GM11168 (cell line): Measurements from ENCODE around the gene FAM168A.

ENCODE experiments used
- in situ Hi-C: fragments of 300-500 bp; cut with MboI; formaldehyde crosslinking; loops from one replicate; pipeline ENCODE4 v1.12.0; 2022; ENCODE audit warnings: low sequenced_read_pairs; ENCODE audit not compliant: unreplicated experiment

FAM168A gene

DNA sequence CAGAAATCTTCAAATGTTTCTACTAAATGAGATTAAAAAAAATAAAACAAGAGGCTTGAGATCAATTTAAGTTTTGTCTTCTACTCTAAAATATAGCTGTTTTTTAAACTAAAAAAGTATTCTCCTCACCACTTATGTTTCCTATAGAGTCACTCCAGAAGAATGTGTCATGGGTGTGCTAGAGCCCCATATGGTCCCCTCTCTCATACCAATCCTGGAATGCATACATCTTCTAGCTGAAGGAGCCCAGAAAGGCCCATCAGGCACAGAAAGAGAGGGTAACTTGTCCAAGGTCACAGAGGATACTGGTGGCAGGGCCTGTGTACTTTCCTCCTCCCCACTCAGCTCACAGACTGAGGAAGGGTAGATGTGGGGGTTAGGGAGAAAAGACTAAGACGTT lies 187.3 kb downstream of the FAM168A start:
- in situ Hi-C loops = loop anchor here (25.0 kb wide), 1 partner anchor 252 kb away; no protein-coding TSS in a partner anchor

DNA sequence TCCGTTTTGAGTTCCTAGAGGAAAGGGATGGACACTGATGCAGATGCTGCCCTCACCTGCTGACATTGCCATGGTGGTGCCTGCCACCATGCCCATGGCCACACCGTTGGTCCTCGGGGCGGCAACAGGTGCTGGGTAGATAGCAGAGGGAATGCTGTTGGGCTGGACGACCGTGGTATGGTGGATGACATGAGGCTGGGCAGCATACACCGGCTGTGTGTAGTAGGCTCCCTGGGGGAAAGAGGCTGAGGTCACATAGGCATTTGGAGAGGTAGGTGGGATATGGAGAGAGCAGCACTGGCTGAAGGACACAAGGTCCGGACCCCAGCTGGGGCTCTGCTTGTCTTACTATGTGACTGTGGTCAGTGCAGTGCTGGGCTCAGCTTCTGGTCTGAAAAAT lies 188.5 kb downstream of the FAM168A start:
- in situ Hi-C loops = loop anchor here (25.0 kb wide), 1 partner anchor 253 kb away; no protein-coding TSS in a partner anchor

DNA sequence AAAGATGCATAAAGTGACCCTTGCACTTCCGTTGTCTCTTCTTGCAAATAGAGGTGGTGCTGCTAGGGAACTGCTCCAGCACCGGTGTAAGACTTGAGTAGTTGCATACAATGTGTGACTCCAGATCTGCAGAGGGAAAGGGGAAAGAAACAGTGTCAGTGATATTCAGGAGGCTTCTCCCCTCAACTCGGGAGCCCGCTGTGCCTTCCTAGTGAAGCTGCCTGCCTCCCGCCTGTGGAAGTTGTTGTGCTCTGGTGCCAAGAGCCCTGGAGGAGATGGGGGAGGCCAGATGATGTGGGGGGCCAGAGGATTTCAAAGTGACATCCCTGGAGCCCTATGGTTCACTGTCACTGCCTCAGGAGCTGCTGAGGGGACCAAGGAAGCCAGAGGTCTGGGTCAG lies 191.3 kb downstream of the FAM168A start:
- in situ Hi-C loops = loop anchor here (25.0 kb wide), 1 partner anchor 256 kb away; no protein-coding TSS in a partner anchor

DNA sequence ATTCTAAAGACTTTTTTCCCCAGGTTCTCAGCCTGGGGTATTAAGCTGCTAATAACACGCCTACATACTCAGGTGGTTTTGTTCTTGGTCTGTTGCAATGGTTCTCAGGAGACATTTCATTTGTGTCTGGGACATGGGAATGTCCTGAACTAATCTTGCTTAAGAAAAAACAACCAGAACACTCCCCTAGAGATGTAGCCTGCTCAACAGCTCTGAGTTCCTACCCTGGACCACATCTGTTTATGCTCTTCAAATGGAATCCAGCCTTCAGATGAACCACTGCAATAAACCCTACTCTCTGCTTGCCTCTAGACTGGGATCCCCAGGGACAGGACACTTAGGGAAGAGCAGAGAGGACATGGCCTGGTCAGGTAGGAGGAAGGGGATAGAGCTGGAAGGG lies 191.8 kb downstream of the FAM168A start:
- in situ Hi-C loops = loop anchor here (25.0 kb wide), 1 partner anchor 256 kb away; no protein-coding TSS in a partner anchor

DNA sequence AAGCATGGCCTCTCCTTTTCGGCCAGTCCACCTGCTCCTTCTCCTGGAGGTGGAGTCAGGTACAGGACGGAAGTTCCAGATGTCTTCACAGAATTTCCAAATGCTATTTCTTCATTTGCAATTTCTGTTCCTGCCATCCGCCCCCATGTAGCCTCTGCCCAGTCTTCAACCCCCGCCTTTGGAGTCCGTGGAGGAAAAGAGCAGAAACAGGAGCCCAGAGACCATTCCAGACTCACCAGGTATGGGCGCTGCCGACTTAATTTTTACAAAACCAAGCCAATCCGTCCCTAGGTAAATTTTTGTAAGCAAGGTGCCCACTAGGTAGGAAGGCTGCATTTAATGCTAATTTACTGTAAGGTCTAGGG lies 192.8 kb downstream of the FAM168A start:
- in situ Hi-C loops = loop anchor here (25.0 kb wide), 1 partner anchor 257 kb away; no protein-coding TSS in a partner anchor

DNA sequence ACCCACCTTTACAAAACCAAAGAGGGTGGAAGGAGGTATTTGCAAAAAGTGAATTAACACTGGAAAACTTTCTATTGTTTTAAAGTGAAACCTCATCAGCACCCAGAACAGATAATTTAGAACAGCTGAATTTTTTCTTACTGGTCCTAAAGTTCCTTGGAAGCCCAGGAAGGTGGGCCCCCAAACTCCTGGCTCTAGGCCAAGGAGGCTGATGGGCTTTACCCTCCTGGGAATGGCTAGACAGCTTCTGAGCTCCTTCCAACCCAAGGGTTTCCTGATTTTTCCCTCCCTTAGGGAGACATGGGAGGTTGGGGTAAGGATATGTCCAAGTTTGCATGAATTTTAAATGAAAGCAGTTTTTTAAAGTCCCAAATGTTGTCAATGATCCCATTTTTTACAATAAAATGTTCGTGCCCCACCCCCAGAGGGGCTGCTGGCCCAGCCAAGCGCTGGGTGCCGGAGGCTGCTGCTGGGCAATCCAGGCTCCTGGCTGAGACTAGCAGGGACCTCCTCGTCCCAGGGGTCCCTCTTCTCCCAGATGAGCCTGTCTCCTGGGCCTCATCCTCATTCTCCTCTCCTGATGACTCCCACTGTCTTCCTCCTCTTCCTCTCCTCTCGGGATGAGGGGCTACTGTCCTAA lies 193.3 kb downstream of the FAM168A start:
- in situ Hi-C loops = loop anchor here (25.0 kb wide), 1 partner anchor 258 kb away; no protein-coding TSS in a partner anchor

DNA sequence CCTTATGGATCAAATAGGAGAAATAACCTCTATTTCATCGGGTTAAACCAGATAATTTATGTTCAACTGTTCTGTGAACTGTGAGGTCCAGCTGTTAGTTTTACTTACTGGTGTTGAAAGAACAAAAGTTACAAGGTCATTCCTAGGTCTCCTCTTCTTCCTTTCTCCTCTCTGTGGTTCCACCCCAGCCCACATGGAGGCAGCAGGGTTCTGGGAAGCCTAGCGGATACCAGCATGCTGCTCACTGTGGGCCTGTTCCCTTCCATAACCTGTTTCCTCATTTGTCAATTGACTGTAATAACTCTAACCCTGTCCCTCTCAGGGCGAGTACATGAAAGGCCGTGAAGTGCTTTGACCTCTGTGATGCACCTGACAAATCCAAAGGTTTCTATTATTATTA lies 193.9 kb downstream of the FAM168A start:
- in situ Hi-C loops = loop anchor here (25.0 kb wide), 1 partner anchor 258 kb away; no protein-coding TSS in a partner anchor

DNA sequence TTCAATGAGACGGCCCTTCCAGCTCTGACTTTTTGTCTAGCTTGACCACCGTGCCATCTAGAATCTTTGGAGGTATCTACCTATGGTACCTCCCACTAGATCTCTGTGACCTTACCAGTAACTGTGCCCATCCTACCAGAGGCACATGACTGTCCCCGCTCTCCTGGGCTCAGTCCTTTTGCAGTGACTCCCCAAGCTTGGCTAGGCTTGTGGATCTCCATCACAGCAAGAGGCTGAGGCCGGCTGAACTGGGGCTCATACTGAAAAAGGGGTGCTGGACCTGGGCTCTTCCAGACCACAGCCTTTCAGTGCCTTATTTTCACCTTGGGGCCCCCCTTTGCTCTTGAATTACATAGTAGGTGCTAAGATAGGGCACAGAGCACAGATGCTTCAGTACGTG lies 194.4 kb downstream of the FAM168A start:
- in situ Hi-C loops = loop anchor here (25.0 kb wide), 1 partner anchor 259 kb away; no protein-coding TSS in a partner anchor

DNA sequence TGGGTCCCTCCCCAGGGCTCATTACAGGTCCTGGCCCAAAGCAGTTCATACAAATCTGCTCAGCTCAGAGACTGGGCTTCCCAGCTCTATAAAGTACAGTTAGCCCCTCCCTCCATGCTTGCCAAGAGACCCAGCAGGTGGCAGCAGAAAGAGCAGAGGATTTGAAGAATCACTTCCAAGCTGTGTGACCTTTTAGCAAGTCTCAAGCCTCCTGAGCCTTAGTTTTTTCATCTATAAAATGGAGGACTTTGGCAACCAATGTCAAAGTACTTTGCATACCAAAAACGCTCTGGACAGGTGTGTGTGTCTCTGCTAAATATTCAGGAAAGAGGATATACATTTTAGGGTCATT lies 195.1 kb downstream of the FAM168A start:
- in situ Hi-C loops = loop anchor here (25.0 kb wide), 1 partner anchor 259 kb away; no protein-coding TSS in a partner anchor

DNA sequence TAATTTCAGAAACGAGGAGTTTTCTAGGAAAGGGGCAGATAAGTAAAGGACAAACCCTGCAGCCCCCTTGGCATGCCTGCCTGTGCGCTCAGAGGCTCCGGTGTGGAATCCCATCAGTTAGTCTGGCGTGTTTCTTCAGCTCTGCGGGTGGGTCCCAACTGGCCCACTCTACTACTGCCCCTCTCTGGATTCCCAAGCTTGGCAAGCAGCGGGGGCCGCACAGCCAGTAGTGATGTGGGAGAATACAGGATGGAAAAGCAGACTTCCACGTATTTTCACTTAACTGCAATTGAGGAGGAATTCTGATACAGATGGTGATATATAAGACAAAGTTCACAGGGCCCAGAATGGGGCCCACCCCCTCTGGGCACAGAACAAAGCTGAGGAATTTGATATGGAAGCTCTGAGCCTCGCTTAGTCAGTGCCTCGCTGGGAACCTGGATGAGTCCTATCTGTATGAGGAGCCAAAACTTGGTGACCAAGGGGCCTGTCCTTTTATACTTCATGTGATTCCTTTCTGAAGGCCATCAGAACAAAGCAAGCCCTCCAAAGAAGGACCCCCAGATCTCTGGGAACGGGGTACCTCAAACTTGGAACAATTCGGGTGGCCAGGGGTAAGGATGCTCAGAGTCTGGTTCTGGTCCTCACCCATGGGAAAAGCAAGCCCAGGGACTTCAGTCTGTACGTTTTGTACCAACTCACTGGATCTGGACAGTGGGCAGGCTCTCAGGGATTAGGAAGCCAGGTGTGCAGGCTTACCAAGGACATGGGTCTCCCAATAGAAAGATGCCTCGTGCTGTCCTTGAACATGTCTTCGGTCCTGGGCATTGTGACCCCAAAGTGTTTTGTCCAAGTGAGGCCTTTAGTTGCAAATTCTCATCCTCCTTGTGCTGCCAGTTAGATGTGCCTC lies 195.7 kb downstream of the FAM168A start:
- in situ Hi-C loops = loop anchor here (25.0 kb wide), 1 partner anchor 260 kb away; no protein-coding TSS in a partner anchor

DNA sequence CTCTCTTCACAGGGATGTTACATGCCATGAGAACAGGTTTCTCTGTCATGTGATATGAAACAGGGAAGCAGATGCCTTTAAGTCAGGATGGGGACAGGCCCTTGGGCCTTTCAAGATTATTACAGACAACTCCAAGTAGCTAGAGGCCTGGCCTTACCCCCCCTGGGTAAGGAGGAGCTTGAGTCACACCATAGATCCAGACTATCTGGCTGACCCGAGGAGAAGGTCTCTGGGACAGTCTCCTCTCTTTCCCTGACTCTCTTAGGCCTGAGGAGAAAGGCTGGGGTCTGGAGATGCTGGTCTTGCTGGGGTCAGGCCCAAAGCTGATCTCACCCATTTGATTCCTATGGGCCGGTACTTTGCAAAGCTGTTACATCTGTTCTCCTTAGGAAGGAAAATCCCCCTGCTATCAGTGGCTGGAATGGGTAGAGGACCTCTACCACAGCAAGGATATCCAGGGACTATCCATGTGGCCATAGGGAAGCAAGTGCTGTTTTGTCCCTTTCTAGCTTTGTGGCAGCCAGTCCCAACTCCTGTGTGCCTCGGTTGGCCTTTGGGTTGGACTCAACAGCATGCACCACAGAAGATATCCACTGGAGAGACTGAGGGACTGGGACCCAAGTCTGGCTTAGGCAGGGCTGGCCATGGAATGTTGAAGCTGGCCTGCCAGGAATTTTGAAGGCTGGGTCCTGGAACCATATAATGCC lies 196.5 kb downstream of the FAM168A start:
- in situ Hi-C loops = loop anchor here (25.0 kb wide), 1 partner anchor 261 kb away; no protein-coding TSS in a partner anchor

DNA sequence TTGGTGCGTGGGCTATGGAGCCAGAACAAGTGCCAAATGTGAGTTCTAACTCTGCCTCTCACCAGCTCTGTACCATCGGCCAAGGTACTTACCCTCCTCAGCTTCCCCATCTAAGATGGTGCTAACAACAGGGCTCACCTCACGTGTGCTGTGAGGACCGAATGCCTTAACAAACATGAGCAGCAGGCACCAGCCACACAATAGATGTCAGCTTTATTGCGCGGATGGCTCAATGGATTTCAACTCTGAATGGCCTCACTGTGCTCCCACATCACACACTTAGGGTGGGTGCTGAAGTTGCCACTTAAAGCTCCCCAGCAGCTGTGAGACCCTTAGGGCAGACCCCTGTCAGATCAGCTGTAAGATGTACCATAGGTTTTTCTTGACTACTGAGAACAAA lies 197.6 kb downstream of the FAM168A start:
- in situ Hi-C loops = loop anchor here (25.0 kb wide), 1 partner anchor 262 kb away; no protein-coding TSS in a partner anchor

DNA sequence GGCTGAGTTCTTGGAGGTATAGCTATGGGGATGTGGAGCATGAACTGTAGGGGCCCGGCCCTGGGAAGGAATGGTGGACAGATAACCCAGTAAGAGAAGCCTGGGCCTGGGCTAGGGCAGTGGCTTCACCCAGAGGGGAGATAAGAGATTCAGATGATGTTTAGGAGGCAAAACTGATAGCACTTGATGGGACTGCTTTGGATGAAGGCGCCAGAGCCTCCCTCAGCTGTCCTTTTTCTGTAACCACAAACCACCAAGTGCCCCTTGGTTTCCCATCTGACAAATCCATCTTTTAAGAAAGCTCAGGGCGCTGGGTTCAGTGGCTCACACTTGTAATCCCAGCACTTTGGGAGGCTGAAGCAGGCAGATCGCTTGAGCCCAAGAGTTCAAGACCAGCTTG lies 198.3 kb downstream of the FAM168A start:
- in situ Hi-C loops = loop anchor here (25.0 kb wide), 1 partner anchor 263 kb away; no protein-coding TSS in a partner anchor

DNA sequence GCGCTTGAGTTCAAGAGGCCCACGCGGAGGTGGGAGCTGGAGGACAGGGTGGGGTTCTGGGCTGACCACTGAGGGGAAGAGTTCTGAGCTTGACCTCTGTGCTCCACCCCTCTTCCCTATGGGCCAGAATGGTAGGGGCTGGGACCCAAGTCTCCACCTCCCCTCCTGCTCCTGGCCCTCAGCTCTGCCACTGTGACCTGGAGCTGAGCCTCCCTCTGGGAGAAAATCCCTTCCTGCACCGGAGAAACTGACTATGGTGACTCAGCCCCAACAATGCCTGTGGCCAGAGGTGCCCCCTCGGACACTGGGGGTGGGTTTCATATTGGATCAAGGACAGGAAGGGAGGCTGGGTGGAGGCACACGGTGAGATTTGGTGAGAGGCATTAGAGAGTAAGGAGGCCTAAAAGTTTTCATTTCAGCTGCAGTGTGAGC lies 198.7 kb downstream of the FAM168A start:
- in situ Hi-C loops = no loop called here

DNA sequence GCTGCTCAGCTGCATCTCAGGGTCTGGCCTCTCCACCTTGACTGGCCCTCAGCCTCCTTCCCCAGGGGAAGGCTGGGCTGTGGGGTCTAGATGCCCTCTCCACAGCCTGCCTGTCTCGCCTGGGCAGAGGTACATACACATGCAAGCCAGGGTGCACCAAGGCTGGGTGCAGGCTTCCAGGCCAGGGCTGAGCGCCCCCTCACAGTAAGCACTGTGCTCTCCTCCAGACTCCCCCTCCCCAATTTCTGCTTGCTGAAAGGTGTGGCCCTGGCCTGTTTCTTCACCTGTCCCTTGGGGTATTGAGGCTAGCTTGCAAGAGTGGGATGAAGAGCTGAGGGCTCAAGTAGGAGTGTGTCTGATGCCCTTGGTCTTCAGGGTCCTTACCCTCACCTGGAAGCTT lies 199.2 kb downstream of the FAM168A start:
- in situ Hi-C loops = no loop called here

DNA sequence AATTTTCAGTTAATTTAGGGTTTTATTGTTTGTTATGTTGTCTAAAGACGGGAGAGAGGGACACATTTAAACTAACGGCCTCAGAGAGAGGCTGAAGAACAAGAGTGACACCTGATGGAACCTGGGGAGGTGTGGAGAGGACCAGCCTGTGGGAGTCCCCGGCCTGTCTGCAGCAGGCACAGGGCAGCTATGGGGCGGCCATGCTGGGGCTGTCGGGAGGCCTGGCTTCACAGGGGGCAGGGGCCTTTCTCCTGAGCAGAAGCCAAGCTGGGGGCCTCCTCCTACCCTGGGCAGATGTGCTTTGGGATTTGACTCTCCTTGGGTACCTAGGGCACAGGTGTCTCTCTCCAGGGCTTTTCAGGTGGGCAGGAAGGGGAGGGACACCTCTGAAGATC lies 199.8 kb downstream of the FAM168A start:
- in situ Hi-C loops = no loop called here

DNA sequence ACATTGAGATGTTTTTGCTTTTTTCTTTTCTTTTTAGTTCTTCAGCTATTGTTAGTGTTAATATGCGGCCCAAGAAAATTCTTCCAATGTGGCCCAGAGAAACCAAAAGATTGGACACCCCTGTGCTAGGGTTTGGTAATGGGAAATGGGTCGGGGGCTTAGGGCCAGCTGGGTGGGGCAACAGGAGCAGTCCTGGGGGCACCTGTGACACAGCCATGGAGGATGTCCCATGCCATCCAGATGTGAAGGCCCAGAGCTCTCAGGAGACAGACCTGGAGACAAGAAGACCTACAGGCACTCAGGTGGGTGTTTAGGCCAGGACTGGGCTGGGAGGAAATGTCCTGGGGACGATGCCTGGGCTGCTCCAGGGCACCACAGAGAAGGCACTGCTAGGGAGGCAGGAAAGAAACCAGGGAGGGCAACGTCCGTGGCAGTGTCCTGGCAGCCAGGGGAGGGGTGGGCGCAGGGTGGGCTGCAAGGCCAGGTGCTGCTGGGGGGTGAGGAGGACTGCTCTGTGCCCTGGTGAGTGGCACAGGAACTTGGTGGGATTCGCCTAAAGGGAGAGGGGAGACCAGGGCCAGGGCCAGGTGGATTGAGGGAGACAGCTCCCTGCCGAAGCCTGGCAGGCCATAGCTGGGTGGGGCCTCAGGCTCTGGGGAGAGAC lies 200.3 kb downstream of the FAM168A start:
- in situ Hi-C loops = no loop called here

DNA sequence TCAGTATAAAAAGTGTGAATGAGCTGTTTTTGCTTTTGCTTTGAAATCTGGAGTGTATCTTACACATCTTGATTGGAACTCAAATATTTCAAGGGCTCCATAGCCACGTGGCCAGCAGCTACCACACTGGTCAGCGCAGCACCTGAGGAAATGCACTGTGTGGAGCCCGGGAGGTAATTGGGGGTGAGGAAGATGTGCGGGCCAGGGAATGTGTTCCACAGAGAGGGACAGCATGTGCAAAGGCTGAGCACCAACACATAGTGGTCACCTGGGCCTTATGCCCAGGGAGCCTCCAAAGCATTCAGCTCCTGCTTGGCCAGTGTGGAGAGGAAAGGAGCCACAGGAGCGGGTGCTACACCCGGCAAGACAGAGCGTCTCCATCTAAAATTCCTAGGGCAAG lies 200.9 kb downstream of the FAM168A start:
- in situ Hi-C loops = no loop called here

DNA sequence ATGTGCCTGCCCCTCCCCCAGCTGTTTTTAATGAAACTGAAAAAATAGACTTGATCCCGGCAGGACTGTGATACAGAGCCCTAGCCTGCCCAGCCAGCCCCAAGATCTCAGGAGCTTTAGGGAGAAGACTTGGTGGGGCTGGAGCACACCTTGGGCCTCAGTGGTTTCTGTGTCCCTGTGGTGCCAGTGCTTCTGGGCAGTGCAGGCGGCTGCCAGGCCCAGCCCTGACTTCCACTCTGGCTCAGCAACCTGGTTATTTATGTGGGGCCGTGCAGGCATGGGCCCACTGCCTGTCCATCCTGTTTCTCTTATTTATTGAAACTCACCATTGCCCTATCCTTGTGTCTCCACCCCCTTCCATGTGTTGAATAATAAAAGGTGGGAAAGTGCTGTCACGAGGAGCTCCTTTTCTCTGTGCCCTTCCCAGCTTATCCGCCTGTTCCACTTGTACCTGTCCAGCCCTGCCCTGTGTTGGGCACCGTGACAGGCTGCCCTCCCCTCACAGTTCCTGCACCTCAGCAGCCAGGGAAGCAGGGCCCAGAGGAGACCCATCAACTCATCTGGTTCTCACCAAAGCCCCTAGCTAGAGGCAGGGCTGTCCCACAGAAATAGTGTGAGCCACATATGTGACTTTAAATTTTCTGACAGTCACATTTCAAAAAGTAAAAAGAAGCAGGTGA lies 201.5 kb downstream of the FAM168A start:
- in situ Hi-C loops = no loop called here
